Neural progenitor cell (in vitro differentiated cells): ENCODE data around the gene GYS2. TPM values are rescaled to one million over a fixed set of nuclear protein-coding genes. Genes with fewer than 3 reads are reported as not detected.
A peak's percentile ranks its signal among the peaks of the same experiment; 100 is the strongest.

ENCODE experiments used
- DNase-seq: peaks from one replicate; pipeline ENCODE4 v3.0.0-alpha.2; 2016; ENCODE audit warnings: low spot score
- H2AFZ ChIP-seq: fragments of 200-600 bp; sonication (generic); replicated peaks from 2 replicates; pipeline ENCODE4 v1.6.1; 2016; ENCODE audit warnings: antibody characterized with exemption
- H3F3A ChIP-seq: fragments of 200-600 bp; sonication (generic); 2 replicates; pipeline ENCODE4 v1.6.1; 2016; ENCODE audit warnings: antibody characterized with exemption, low read depth
- H3K27ac ChIP-seq: fragments of 200-600 bp; sonication (generic); 2 replicates; pipeline ENCODE4 v1.5.1; 2016; ENCODE audit warnings: mild to moderate bottlenecking
- H3K27me3 ChIP-seq: fragments of 200-600 bp; sonication (generic); 2 replicates; pipeline ENCODE4 v1.6.1; 2016; ENCODE audit warnings: mild to moderate bottlenecking, moderate library complexity
- H3K36me3 ChIP-seq: fragments of 200-600 bp; sonication (generic); 2 replicates; pipeline ENCODE4 v1.5.1; 2016
- H3K4me1 ChIP-seq: fragments of 200-600 bp; sonication (generic); 2 replicates; pipeline ENCODE4 v1.6.1; 2016; ENCODE audit warnings: mixed run types
- H3K4me2 ChIP-seq: fragments of 200-600 bp; sonication (generic); 2 replicates; pipeline ENCODE4 v1.6.1; 2016
- H3K4me3 ChIP-seq: fragments of 200-600 bp; sonication (generic); 2 replicates; pipeline ENCODE4 v1.5.1; 2016
- H3K79me2 ChIP-seq: fragments of 200-600 bp; sonication (generic); 2 replicates; pipeline ENCODE4 v1.6.1; 2016; ENCODE audit warnings: low read depth
- H3K9ac ChIP-seq: fragments of 200-600 bp; sonication (generic); 2 replicates; pipeline ENCODE4 v1.6.1; 2016
- H3K9me3 ChIP-seq: fragments of 200-600 bp; sonication (generic); 2 replicates; pipeline ENCODE4 v1.5.1; 2016; ENCODE audit warnings: low read depth
- H4K20me1 ChIP-seq: fragments of 200-600 bp; sonication (generic); 2 replicates; pipeline ENCODE4 v1.6.1; 2016; ENCODE audit warnings: low read depth
- H3K27ac Mint-ChIP-seq: 3 replicates; pipeline ENCODE4 v1.8.0; 2021; ENCODE audit warnings: mixed read lengths
- H3K27me3 Mint-ChIP-seq: 2 replicates; pipeline ENCODE4 v1.8.0; 2022; ENCODE audit warnings: low read depth, mild to moderate bottlenecking, inconsistent platforms, moderate library complexity, mixed read lengths; ENCODE audit not compliant: insufficient read depth
- H3K36me3 Mint-ChIP-seq: 3 replicates; pipeline ENCODE4 v1.8.0; 2021; ENCODE audit warnings: mixed read lengths
- H3K4me1 Mint-ChIP-seq: 3 replicates; pipeline ENCODE4 v1.8.0; 2021; ENCODE audit warnings: mixed read lengths
- H3K4me3 Mint-ChIP-seq: 3 replicates; pipeline ENCODE4 v1.8.0; 2021; ENCODE audit warnings: mild to moderate bottlenecking, moderate library complexity, mixed read lengths
- H3K9me3 Mint-ChIP-seq: 3 replicates; pipeline ENCODE4 v1.8.0; 2020; ENCODE audit warnings: mixed read lengths
- EZH2 ChIP-seq: fragments of 200-600 bp; sonication (generic); IDR thresholded peaks from 2 replicates; pipeline ENCODE4 v1.6.1; 2017; ENCODE audit warnings: antibody characterized with exemption, mild to moderate bottlenecking, moderate library complexity
- EZH2phosphoT487 ChIP-seq: fragments of 200-600 bp; sonication (generic); IDR thresholded peaks from 2 replicates; pipeline ENCODE4 v1.6.1; 2017; ENCODE audit warnings: antibody characterized with exemption
- total RNA-seq: library from RNA; depleted of rRNA; stranded (reverse); fragments of >200 nt; gene quantifications from 2 replicates; pipeline ENCODE4 v1.2.3, GENCODE V29; 2015; ENCODE audit warnings: low replicate concordance
- TF ChIP-seq, protein P1 (sequence below): fragments of 200-600 bp; sonication (generic); IDR thresholded peaks from 2 replicates; pipeline ENCODE4 v1.5.1; 2017; ENCODE audit warnings: antibody characterized with exemption, mild to moderate bottlenecking

Gene GYS2
- total RNA-seq, 1 donor from 2014 or later: not detected

DNA sequence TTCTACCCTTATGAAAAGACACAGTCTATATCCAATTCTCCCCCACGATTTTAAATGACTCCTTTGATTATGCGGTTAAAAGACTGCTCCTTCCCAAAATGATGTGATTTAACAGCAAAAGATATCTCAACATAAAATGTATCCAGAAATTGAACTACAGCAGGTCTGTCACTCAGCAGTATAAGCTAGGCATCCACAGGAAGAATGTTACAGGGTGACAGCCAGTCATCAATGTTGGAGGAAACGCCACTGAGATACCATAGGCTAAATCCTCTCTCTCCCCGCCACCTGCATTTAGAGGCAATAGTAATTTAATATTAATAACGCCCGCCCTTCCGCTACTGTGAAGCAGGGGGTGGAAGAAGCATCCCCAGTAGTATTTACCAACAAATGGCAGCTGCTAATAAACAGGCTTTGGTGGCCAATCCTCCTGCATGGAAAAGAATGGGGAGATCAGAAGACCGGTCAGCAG is 103.8 kb downstream of the GYS2 start:
- Mint-ChIP-seq H3K9me3 (no peaks in the 10 kb centered on the region), H3K27ac (no peak overlapping the region), H3K27me3 (no peaks in the 10 kb centered on the region), H3K4me3 (no peak overlapping the region), H3K4me1 (peaks cover 17% of the 10 kb centered on the region), H3K36me3 (peaks cover 6% of the 10 kb centered on the region)
- peak overlapping the region; percentile 77 for H3K4me3 ChIP-seq
- H3K27ac ChIP-seq: peak overlapping the region; percentile 60
- peak overlapping the region; percentile 65 for H2AFZ ChIP-seq
- H4K20me1 ChIP-seq: peaks cover 18% of the 10 kb centered on the region
- H3K79me2 ChIP-seq: peaks cover 63% of the 10 kb centered on the region
- TF ChIP-seq EZH2: no peak
- TF ChIP-seq, protein P1, sequence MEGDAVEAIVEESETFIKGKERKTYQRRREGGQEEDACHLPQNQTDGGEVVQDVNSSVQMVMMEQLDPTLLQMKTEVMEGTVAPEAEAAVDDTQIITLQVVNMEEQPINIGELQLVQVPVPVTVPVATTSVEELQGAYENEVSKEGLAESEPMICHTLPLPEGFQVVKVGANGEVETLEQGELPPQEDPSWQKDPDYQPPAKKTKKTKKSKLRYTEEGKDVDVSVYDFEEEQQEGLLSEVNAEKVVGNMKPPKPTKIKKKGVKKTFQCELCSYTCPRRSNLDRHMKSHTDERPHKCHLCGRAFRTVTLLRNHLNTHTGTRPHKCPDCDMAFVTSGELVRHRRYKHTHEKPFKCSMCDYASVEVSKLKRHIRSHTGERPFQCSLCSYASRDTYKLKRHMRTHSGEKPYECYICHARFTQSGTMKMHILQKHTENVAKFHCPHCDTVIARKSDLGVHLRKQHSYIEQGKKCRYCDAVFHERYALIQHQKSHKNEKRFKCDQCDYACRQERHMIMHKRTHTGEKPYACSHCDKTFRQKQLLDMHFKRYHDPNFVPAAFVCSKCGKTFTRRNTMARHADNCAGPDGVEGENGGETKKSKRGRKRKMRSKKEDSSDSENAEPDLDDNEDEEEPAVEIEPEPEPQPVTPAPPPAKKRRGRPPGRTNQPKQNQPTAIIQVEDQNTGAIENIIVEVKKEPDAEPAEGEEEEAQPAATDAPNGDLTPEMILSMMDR: no peak
- H3K36me3 ChIP-seq: peaks cover 4% of the 10 kb centered on the region
- peak overlapping the region; percentile 62 for H3K9ac ChIP-seq
- DNase-seq: no peak
- peaks cover 11% of the 10 kb centered on the region for H3F3A ChIP-seq
- peaks cover 25% of the 10 kb centered on the region for H3K4me1 ChIP-seq
- no peaks in the 10 kb centered on the region for H3K9me3 ChIP-seq
- H3K27me3 ChIP-seq: no peaks in the 10 kb centered on the region
- H3K4me2 ChIP-seq: peak overlapping the region; percentile 86

DNA sequence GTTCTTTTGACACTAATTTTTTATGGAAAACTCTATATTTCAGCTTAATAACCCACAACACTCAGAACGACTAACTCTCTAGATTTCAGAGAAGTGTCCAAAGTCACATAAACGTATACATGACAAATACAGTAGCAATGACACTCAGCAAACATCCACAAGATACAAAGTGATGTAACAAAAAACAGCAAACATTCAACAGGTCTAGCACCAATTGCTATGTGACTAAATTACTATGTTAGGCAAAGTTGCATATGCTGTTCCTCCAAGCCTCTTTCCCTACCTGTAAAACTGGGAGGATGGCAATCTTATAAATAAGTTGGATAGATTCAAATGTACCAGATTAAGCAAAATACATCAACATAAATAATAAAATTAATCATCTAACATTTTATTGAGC is 104.9 kb downstream of the GYS2 start:
- Mint-ChIP-seq H3K27me3 (no peaks in the 10 kb centered on the region), H3K4me3 (no peak overlapping the region), H3K36me3 (peaks cover 8% of the 10 kb centered on the region), H3K27ac (no peak overlapping the region), H3K4me1 (peaks cover 17% of the 10 kb centered on the region), H3K9me3 (no peaks in the 10 kb centered on the region)
- no peaks in the 10 kb centered on the region for H3K9me3 ChIP-seq
- no peak for DNase-seq
- peaks cover 4% of the 10 kb centered on the region for H3K36me3 ChIP-seq
- H3K27ac ChIP-seq: no peak overlapping the region
- no peak overlapping the region for H2AFZ ChIP-seq
- peaks cover 11% of the 10 kb centered on the region for H3F3A ChIP-seq
- peak overlapping the region; percentile 86 for H3K4me2 ChIP-seq
- H4K20me1 ChIP-seq: peaks cover 14% of the 10 kb centered on the region
- H3K4me3 ChIP-seq: peak overlapping the region; percentile 77
- no peak overlapping the region for H3K9ac ChIP-seq
- TF ChIP-seq EZH2phosphoT487 (no peak), EZH2 (no peak)
- TF ChIP-seq, protein P1: no peak
- H3K4me1 ChIP-seq: peaks cover 25% of the 10 kb centered on the region
- H3K79me2 ChIP-seq: peaks cover 53% of the 10 kb centered on the region
- H3K27me3 ChIP-seq: no peaks in the 10 kb centered on the region

Other genes with a start within 250 kb of the GYS2 start
- gene IAPP, start 231.9 kb downstream of the GYS2 start, total RNA-seq: 0.15 and 0.92 TPM in 2 replicates
- 4.5 and 5.1 TPM in 2 replicates for gene PYROXD1, start 167.2 kb downstream of the GYS2 start, total RNA-seq
- 43.9 and 50.4 TPM in 2 replicates for gene RECQL, start 103.2 kb downstream of the GYS2 start, total RNA-seq
- 56.6 and 85.4 TPM in 2 replicates for gene GOLT1B, start 103.1 kb downstream of the GYS2 start, total RNA-seq
- 0.31 and 4.0 TPM in 2 replicates for gene SPX, start 78.6 kb downstream of the GYS2 start, total RNA-seq
- gene LDHB, start 53.0 kb upstream of the GYS2 start, total RNA-seq: 1,385 and 1,973 TPM in 2 replicates
- gene KCNJ8, start 169.9 kb upstream of the GYS2 start, total RNA-seq: 0.06 TPM in 1 of 2 replicates, not detected in the other